Gastroesophageal sphincter (tissue), 4 donors: ENCODE results near the gene KLF7. TPM values are rescaled to one million over a fixed set of nuclear protein-coding genes. Genes with fewer than 3 reads are reported as not detected.
A peak's percentile ranks its signal among the peaks of the same experiment; 100 is the strongest.

Source experiments
- ATAC-seq: fragments of 150-250 bp; one replicate; pipeline ENCODE4 v1.9.1; 2016; ENCODE audit warnings: mild to moderate bottlenecking, moderate library complexity
- H3K27ac ChIP-seq, 4 donors: fragments of 200-600 bp; sonication (generic) in 3 of 4; 1 replicate in 3 of 4; 2 replicates in 1 of 4; pipeline ENCODE4 v1.5.1; 2016 to 2019
- H3K27me3 ChIP-seq: fragments of 200-600 bp; sonication (generic); one replicate; pipeline ENCODE4 v1.5.1; 2019
- H3K36me3 ChIP-seq, 2 donors: fragments of 200-600 bp; sonication (generic); one replicate each; pipeline ENCODE4 v1.5.1; 2019; ENCODE audit warnings: control low read depth in 1 of 2
- H3K4me1 ChIP-seq, 3 donors: fragments of 200-600 bp; sonication (generic); 1 replicate in 2 of 3; 2 replicates in 1 of 3; pipeline ENCODE4 v1.5.1; 2016 to 2019; ENCODE audit warnings: control low read depth in 2 of 3
- H3K4me3 ChIP-seq, 2 donors: fragments of 200-600 bp; sonication (generic); one replicate each; pipeline ENCODE4 v1.5.1; 2019; ENCODE audit warnings: mild to moderate bottlenecking in 1 of 2, moderate library complexity in 1 of 2
- H3K9me3 ChIP-seq, 3 donors: fragments of 200-600 bp; sonication (generic); one replicate each; pipeline ENCODE4 v1.5.1; 2017 to 2019; ENCODE audit warnings: control low read depth in 2 of 3
- CTCF ChIP-seq, 4 experiments: fragments of 200-600 bp in 2 of 4; fragments of 450-650 bp in 2 of 4; sonication (generic) in 1 of 4; IDR thresholded peaks; one replicate each; pipeline ENCODE4 v1.5.1; 2017 to 2019; ENCODE audit warnings: antibody characterized with exemption in 4 of 4, mild to moderate bottlenecking in 2 of 4, moderate library complexity in 2 of 4
- EP300 ChIP-seq: sonication (generic); formaldehyde crosslinking; IDR thresholded peaks from one replicate; pipeline ENCODE4 v1.6.1; 2017; ENCODE audit warnings: antibody characterized with exemption, mild to moderate bottlenecking
- POLR2A ChIP-seq, 2 donors: fragments of 450-650 bp; IDR thresholded peaks; one replicate each; pipeline ENCODE4 v1.6.1; 2017; ENCODE audit warnings: antibody characterized with exemption in 2 of 2, mild to moderate bottlenecking in 2 of 2, moderate library complexity in 1 of 2
- POLR2AphosphoS5 ChIP-seq: sonication (generic); formaldehyde crosslinking; IDR thresholded peaks from one replicate; pipeline ENCODE4 v1.6.1; 2017; ENCODE audit warnings: antibody characterized with exemption
- WGBS, 2 donors: methylation state at CpG; one replicate each; pipeline ENCODE4 v1.1.5; 2018; ENCODE audit warnings: low coverage in 1 of 2; 5-methylcytosine and 5-hydroxymethylcytosine counted together
- total RNA-seq, 4 donors: library from RNA; depleted of rRNA; stranded (reverse); fragments of >200 nt; gene quantifications; one replicate each; pipeline ENCODE4 v1.1.0, GENCODE V29; 2016

KLF7 gene
- total RNA-seq, 4 donors from 2014 or later: 30.7 to 59.3 (median 42.1) TPM

- Histone ChIP-seq H3K27me3 (no peaks in the 10 kb centered on the region), H3K9me3 (no peaks in the 10 kb centered on the region), H3K4me1 (peaks cover 36 to 98% (median 49%) of the 10 kb centered on the region in 3 donors), H3K27ac (peak overlapping the region; percentile 69 to 100 (median 80)), H3K36me3 (no peaks in the 10 kb centered on the region), H3K4me3 (no peak overlapping the region)
- 95 to 100% methylated on average over 2 of the region's 2 CpGs for WGBS, 2 donors
- no peak for ATAC-seq
- no peak for TF ChIP-seq CTCF (IDR thresholded peaks at IDR 0.05)
- no peak for TF ChIP-seq EP300
- TF ChIP-seq POLR2AphosphoS5: no peak
- TF ChIP-seq POLR2A (IDR thresholded peaks at IDR 0.05): no peak
Observed at GRCh38 chr2:207130958-207131521, 34.7 kb downstream of the KLF7 start.

- Histone ChIP-seq H3K4me1 (peaks cover 23 to 97% (median 43%) of the 10 kb centered on the region in 3 donors), H3K9me3 (no peaks in the 10 kb centered on the region), H3K4me3 (no peak overlapping the region), H3K27me3 (no peaks in the 10 kb centered on the region), H3K27ac (peak overlapping the region in 3 of 4 donors; percentile 21 to 100 (median 80)), H3K36me3 (no peaks in the 10 kb centered on the region)
- TF ChIP-seq POLR2A (IDR thresholded peaks at IDR 0.05) (no peak), EP300 (no peak), CTCF (IDR thresholded peaks at IDR 0.05) (no peak), POLR2AphosphoS5 (no peak)
- ATAC-seq: no peak
- WGBS, 2 donors: 82% methylated on average over 4 of the region's 4 CpGs; no CpG with 5 or more reads in 1 of the 2 donors
Observed at GRCh38 chr2:207129821-207130220, 35.9 kb downstream of the KLF7 start.

DNA sequence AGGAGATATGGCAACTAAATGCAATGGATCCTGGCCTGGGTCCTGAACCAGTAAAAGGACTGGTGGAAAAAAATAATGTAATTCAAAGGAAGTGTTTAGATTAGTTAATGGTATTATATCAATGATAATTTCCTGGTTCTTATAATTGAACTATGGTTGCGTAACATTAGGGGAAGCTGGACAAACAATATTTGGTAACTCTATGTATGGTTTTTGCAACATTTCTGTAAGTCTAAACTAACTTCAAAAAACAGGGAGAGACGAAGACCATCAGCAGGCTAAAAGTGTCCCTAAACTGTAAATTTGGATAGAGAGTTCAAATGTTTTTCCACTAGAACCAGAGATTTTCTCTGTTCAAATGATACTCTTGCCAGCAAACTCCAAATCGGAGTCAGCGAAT lies 36.9 kb downstream of the KLF7 start:
- Histone ChIP-seq H3K36me3 (peaks cover 0 to 5% of the 10 kb centered on the region in 2 donors), H3K9me3 (no peaks in the 10 kb centered on the region), H3K27me3 (no peaks in the 10 kb centered on the region), H3K27ac (peak overlapping the region in 3 of 4 donors; percentile 25 to 100 (median 36)), H3K4me1 (peaks cover 17 to 97% (median 37%) of the 10 kb centered on the region in 3 donors), H3K4me3 (no peak overlapping the region)
- ATAC-seq: no peak
- 89 to 100% methylated on average over 3 to 4 of the region's 4 CpGs for WGBS, 2 donors
- no peak for TF ChIP-seq EP300
- no peak for TF ChIP-seq CTCF (IDR thresholded peaks at IDR 0.05)
- TF ChIP-seq POLR2AphosphoS5: no peak
- TF ChIP-seq POLR2A (IDR thresholded peaks at IDR 0.05): no peak

DNA sequence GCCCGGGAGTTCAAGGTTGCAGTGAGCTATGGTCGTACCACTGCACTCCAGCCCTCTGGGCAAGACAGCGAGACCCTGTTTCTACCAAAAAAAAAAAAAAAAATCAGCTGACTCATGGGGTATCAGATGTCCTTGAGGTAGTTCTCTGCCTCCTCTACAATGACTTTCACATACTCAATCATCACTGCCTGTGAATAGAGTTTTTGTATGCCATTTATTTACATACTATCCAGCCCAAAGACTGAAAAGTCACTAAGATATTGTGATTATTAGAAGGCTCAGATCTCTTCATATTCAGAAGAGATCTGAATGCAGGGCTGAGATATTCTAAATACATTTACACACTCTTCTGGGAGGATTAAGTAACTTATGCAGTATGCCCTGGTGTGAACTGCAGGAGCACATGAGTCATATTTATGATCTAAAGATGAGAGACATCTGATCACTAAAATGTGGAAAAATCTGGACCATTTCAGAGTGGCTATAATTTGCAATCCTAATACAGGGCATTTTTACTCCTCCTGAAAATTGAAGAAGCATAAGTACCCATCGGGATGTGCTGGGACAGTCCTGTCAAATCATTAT lies 38.9 kb downstream of the KLF7 start:
- no peaks in the 10 kb centered on the region for H3K9me3 ChIP-seq
- H3K36me3 ChIP-seq: peaks cover 0 to 19% of the 10 kb centered on the region in 2 donors
- H3K27me3 ChIP-seq: no peaks in the 10 kb centered on the region
- TF ChIP-seq CTCF (IDR thresholded peaks at IDR 0.05): no peak
- TF ChIP-seq POLR2AphosphoS5: no peak
- TF ChIP-seq POLR2A (IDR thresholded peaks at IDR 0.05): no peak
- no peak for TF ChIP-seq EP300
- ATAC-seq: no peak
- no peak overlapping the region for H3K4me3 ChIP-seq
- no peak overlapping the region for H3K27ac ChIP-seq
- H3K4me1 ChIP-seq: peaks cover 19 to 97% (median 34%) of the 10 kb centered on the region in 3 donors
- 38 to 79% methylated on average over 1 to 3 of the region's 4 CpGs for WGBS, 2 donors
